IPS-NIHi7 (cell line): ENCODE data around the gene CD40.
A peak's percentile ranks its signal among the peaks of the same experiment; 100 is the strongest.

Source experiments
- DNase-seq: peaks from one replicate; pipeline ENCODE4 v3.0.0; 2012; ENCODE audit warnings: mixed read lengths; ENCODE audit errors: extremely low spot score

The CD40 gene

DNA sequence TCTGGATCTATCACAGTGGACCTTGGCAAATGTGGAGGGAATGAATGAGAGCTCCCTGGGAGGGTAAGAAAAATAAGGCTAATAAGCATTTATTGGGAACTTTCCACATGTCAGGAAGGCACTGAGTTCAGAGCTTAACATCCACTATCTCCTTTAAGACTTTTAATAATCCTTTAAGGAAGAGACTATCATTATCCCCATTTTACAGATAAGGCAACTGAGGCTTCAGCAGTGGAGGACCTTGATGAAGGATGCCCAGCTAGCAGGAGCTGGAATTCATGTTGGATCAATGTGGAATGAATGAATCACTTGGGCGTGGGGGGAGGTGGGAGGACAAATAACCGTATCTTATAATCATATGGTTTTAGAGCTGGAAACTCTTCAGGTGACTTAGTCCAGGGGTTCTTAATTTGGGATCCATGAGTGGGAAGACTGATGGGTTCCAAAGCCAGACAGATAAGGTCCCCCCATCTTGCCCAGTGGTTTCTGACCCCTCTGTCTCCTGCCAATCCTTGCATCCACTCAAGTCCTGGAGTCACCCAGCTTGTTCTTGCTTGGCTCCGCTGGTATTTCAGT is 54.9 kb downstream of the CD40 start:
- no peak for DNase-seq

DNA sequence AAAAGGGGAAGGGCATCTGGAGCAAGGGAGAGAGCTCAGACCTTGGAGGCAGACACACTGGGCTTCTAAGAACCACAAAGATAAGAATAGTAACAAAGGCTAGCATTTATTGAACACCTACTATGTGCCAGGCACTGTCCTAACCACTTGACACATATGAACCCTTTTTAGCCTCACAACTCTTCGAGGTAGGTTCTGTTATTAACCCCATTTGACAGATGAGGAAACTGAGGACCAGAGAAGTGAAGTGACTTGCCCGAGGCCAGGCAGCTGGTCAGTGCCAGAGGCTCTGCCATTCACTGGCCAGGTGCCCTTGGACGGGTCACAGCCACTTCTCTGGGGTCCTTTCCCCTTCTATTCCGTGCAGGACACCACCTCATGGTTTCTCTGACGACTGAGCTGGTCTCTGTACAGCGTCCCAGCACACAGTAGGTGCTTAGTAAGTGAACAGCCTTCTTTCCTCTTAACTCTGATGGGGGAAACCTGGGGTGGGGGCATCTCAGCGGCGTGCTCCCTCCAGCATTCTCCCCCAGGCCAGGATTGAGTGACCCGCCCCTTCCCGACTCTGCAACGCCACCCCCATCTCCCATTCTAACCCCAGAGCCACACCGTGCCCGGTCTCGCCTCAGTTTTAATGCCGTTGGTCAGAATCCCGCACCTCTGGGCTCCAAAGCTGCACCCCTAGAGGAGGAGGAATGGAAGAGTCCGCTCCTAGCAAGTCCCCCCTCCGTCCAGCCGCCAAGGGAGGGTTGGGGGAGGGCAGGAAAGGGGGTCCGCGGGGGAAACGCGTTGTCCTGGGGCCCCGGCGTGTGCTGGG is 55.7 kb downstream of the CD40 start:
- no peak for DNase-seq

DNA sequence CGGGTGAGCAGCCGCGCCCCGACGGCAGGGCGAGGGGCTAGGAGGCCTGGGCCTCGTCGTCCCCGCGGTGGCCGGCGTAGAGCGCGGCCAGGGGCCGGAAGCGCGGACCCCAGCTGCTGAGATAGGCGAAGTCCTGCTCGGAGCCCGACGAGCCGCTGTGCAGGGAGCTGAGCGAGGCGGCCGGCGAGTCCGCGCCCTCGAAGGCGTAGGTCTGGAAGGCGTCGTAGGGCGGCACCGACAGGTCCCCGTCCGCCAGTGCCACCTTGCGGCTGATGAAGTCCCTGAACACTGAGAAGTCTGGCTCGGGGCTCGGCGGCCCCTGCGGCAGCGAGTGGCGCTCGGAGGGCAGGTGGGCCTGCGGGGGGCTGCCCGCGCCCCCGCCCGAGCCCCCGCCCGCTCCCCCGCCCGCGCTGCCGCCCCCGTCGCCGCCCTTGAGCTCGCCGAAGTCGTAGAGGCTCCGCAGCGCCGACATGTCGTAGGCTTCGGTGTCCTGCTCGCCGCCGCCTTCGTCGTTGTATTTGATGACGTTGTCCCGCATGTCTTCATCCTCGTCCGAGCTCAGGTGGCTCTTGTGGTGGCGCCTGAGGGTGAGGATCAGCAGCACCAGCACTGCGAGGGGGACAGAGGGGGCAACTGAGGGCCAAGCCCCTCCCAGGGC is 56.5 kb downstream of the CD40 start:
- peak; percentile 97 for DNase-seq

DNA sequence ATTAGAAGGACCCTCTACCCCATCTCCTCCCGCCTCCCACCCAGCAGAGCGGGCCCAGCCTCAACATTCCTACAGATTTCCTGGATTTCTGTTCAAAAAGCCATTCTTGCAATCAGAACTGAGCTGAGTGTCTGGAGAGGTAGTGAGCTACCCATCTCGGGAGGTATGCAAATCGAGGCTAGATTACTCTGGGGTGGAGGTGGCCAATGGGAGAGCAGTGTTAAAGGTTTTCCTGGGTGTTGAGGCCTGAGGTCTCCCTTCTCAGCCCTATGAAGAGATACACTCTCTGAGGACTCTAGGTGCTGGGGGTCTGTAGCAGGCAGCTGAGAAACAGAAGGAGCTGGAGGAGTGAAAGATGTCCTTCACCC is 57.0 kb downstream of the CD40 start:
- DNase-seq = no peak

DNA sequence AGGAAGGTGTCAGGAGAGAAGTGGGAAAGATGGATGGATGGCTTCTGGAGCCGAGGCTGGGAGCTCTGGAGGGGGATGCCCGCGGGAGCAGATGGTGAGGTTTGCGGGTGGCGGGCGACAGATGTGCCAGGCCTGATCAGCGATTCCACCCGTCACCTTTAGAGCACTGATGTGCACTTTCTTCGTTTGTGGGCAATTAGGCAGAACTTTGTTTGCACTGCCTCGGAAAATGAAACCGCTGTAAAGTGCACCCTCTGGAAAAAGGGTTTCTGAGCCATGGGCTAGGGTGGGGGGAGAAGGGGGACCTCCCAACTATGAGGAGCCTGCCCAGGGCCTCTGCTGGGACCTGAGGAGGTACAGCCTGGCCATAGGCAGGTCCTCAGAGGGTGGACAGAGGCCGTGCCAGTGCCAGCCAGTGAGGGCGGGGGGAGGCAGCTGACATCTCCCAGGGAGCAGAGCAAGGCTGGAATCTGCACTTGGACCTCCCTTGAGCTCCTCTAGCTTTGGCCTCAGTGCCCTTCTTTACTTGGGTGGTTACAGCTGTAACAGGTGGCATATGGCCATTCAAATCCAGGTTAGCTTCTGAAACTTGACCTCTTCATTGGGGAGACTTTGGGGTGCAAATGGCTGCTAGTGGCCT is 58.7 kb downstream of the CD40 start:
- no peak for DNase-seq

DNA sequence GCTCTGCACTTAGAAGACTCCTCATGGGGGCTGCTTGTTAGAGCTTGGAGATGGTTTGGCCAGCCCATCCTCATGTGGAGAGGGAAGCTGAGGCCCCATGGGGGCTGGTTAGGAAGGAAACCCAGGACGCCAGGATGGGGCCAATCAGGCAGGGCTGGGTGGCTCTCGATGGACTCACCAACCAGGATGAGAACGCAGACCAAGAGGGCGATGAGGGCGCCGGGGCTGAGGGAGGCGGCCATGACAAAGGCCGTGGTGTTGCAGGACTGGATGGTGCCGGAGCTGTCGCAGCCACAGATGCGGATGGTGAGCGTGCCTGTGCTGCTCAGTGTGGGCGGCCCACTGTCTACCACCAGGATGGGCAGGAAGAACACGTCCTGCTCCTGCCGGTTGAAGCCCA is 59.7 kb downstream of the CD40 start:
- no peak for DNase-seq

DNA sequence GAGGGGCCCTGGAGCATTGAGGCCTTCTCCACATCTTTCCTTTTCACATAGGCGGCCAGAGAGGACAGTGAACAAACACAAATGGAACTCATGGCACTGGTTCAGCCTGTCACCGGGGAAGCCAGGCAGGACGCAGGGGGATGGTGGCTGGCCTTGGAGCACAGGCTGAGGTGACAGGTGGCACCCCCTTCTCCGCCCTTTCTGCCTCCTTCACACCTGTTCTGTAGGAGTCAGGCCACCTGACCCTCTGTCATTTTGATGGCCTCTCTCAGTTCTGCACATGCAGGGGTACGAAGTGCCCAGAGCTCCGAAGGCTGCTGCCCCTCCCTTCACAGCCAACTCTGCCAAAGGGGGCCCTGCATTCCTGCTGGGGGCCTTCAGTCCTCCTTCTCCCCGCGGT is 60.8 kb downstream of the CD40 start:
- no peak for DNase-seq
